Gastrocnemius medialis (tissue), 4 donors: ENCODE data around the gene GSTCD.

Experiments
- CTCF ChIP-seq, 5 experiments: fragments of 450-650 bp in 3 of 5; fragments of 200-600 bp in 2 of 5; sonication (generic) in 2 of 5; IDR thresholded peaks in 4 of 5; conservative IDR thresholded peaks in 1 of 5; 1 replicate in 4 of 5; 2 replicates in 1 of 5; pipeline ENCODE4 v1.5.1; 2016 to 2019; ENCODE audit warnings: antibody characterized with exemption in 5 of 5, mild to moderate bottlenecking in 3 of 5, moderate library complexity in 3 of 5
- POLR2A ChIP-seq, 2 donors: fragments of 450-650 bp; IDR thresholded peaks; one replicate each; pipeline ENCODE4 v1.6.1; 2017; ENCODE audit warnings: antibody characterized with exemption in 2 of 2, mild to moderate bottlenecking in 2 of 2, moderate library complexity in 2 of 2

GRCh38 chr4:105878668-105879067 is 170.1 kb downstream of the GSTCD start:
- TF ChIP-seq CTCF (IDR thresholded peaks at IDR 0.05 in 4 of 5, conservative IDR thresholded peaks at IDR 0.05 in 1 of 5) (no peak), POLR2A (IDR thresholded peaks at IDR 0.05) (no peak)
